HepG2 (cell line): Measurements from ENCODE around the gene PLCB1. TPM values are rescaled to one million over a fixed set of nuclear protein-coding genes. Genes with fewer than 3 reads are reported as not detected.

Experiments
- ELK4 ChIP-seq: sonication (generic); formaldehyde crosslinking; IDR thresholded peaks from 2 replicates; pipeline ENCODE4 v1.9.0; 2021; ENCODE audit warnings: missing genetic modification reagents, borderline replicate concordance
- ETV5 ChIP-seq: IDR thresholded peaks from 2 replicates; pipeline ENCODE4 v1.6.1; 2018; ENCODE audit warnings: missing biosample characterization, missing genetic modification reagents, inconsistent platforms, borderline replicate concordance
- HCFC1 ChIP-seq: fragments of 150-350 bp; IDR thresholded peaks from 2 replicates; pipeline ENCODE4 v1.6.1; 2014; ENCODE audit warnings: low read depth, low read length
- HNRNPLL ChIP-seq: fragments of 200-400 bp; formaldehyde crosslinking; IDR thresholded peaks from 2 replicates; pipeline ENCODE4 v1.6.1; 2017; ENCODE audit warnings: mild to moderate bottlenecking, low read depth, low read length; ENCODE audit not compliant: poor library complexity, severe bottlenecking
- HOXA5 ChIP-seq: sonication (generic); formaldehyde crosslinking; IDR thresholded peaks from 2 replicates; pipeline ENCODE4 v1.4.0; 2020; ENCODE audit warnings: missing genetic modification reagents
- KDM2A ChIP-seq: sonication (generic); formaldehyde crosslinking; IDR thresholded peaks from 2 replicates; pipeline ENCODE4 v1.4.0; 2020; ENCODE audit warnings: low read depth, missing genetic modification reagents, borderline replicate concordance
- KDM4B ChIP-seq: sonication (generic); formaldehyde crosslinking; IDR thresholded peaks from 2 replicates; pipeline ENCODE4 v1.4.0; 2020; ENCODE audit warnings: missing genetic modification reagents
- NCOA5 ChIP-seq: sonication (generic); formaldehyde crosslinking; IDR thresholded peaks from 2 replicates; pipeline ENCODE4 v1.4.0; 2020; ENCODE audit warnings: missing genetic modification reagents
- PHF5A ChIP-seq: IDR thresholded peaks from one replicate; pipeline ENCODE4 v1.6.1; 2018; ENCODE audit warnings: low read depth, missing genetic modification reagents; ENCODE audit not compliant: unreplicated experiment
- RBFOX2 ChIP-seq: fragments of 200-400 bp; formaldehyde crosslinking; IDR thresholded peaks from 2 replicates; pipeline ENCODE4 v1.6.1; 2017; ENCODE audit warnings: low read depth, mild to moderate bottlenecking, low read length
- RNF219 ChIP-seq: sonication (generic); formaldehyde crosslinking; IDR thresholded peaks from 2 replicates; pipeline ENCODE4 v1.5.0; 2020; ENCODE audit warnings: mild to moderate bottlenecking, missing genetic modification reagents
- SATB2 ChIP-seq: sonication (generic); formaldehyde crosslinking; IDR thresholded peaks from 2 replicates; pipeline ENCODE4 v1.5.0; 2020; ENCODE audit warnings: missing genetic modification reagents
- ZGPAT ChIP-seq: IDR thresholded peaks from 2 replicates; pipeline ENCODE4 v1.6.1; 2016; ENCODE audit warnings: mild to moderate bottlenecking
- ZNF205 ChIP-seq: IDR thresholded peaks from 2 replicates; pipeline ENCODE4 v1.6.1; 2018; ENCODE audit warnings: missing biosample characterization, missing genetic modification reagents
- ZNF276 ChIP-seq: sonication (generic); formaldehyde crosslinking; IDR thresholded peaks from 2 replicates; pipeline ENCODE4 v1.4.0; 2020; ENCODE audit warnings: mild to moderate bottlenecking, low read depth, missing genetic modification reagents
- ZNF609 ChIP-seq: sonication (generic); formaldehyde crosslinking; IDR thresholded peaks from 2 replicates; pipeline ENCODE4 v1.4.0; 2020; ENCODE audit warnings: mild to moderate bottlenecking, missing genetic modification reagents, borderline replicate concordance
- ZSCAN30 ChIP-seq: sonication (generic); formaldehyde crosslinking; IDR thresholded peaks from 2 replicates; pipeline ENCODE4 v1.5.0; 2020; ENCODE audit warnings: mild to moderate bottlenecking, missing genetic modification reagents
- polyA plus RNA-seq, 8 experiments: library from polyadenylated mRNA; depleted of rRNA in 3 of 8; stranded (reverse) in 7 of 8; unstranded in 1 of 8; fragments of >200 nt; fragmentation: Illumina TruSeq in 4 of 8; extraction: Trizol in 4 of 8; gene quantifications; 2 replicates each; pipeline versions ENCODE4 v1.2.1 to v1.2.3, GENCODE V29; 2011 to 2016; ENCODE audit warnings: low read depth in 4 of 8, missing spikeins in 1 of 8, mixed read lengths in 1 of 8; ENCODE audit not compliant: insufficient read depth in 1 of 8
- total RNA-seq, 5 experiments: library from RNA; depleted of rRNA; stranded (reverse); fragments of >200 nt; fragmentation: Illumina TruSeq; extraction: Trizol; gene quantifications; 2 replicates each; pipeline ENCODE4 v1.2.3, GENCODE V29; 2016; ENCODE audit warnings: low read depth in 1 of 5

PLCB1 gene
- total and polyA plus RNA-seq, 2 of the 13 experiments (the other 11 are each of a cell fraction or from before 2014, with no cell fraction given), result 42.4 to 55.9 TPM

- TF ChIP-seq ELK4 (CRISPR knock-in tag), result no peak
- TF ChIP-seq HOXA5 (CRISPR knock-in tag), result no peak
- no peak for TF ChIP-seq ZNF276 (CRISPR knock-in tag)
- TF ChIP-seq ZNF609 (CRISPR knock-in tag), result peak; percentile 88
- TF ChIP-seq RBFOX2, result no peak
- no peak for TF ChIP-seq NCOA5 (CRISPR knock-in tag)
- TF ChIP-seq ZSCAN30, result no peak
- TF ChIP-seq RNF219, result peak; percentile 14; the same call in 1 of the 2 replicates
- 0 out of 2 replicates have a peak, but pooled peaks have one; percentile 3 for TF ChIP-seq ZNF205 (CRISPR knock-in tag)
- TF ChIP-seq HNRNPLL, result no peak
- peak; percentile 33 for TF ChIP-seq PHF5A (CRISPR knock-in tag)
- peak; percentile 34; the same call in 1 of the 2 replicates for TF ChIP-seq ETV5 (CRISPR knock-in tag)
- no peak for TF ChIP-seq HCFC1
- peak; percentile 89 for TF ChIP-seq ZGPAT
- TF ChIP-seq SATB2 (CRISPR knock-in tag), result 0 out of 2 replicates have a peak, but pooled peaks have one; percentile 65
- TF ChIP-seq KDM4B (CRISPR knock-in tag), result 0 out of 2 replicates have a peak, but pooled peaks have one; percentile 41
- no peak for TF ChIP-seq KDM2A (CRISPR knock-in tag)
Measured at GRCh38 chr20:8156235-8157079, 24.4 kb downstream of the PLCB1 start (continued).
